ENCODE data around the gene TRPV5. TPM values are rescaled to one million over a fixed set of nuclear protein-coding genes. Genes with fewer than 3 reads are reported as not detected.

TRPV5 gene
- total RNA-seq, 1 donor from 2014 or later = 0.31 TPM

GRCh38 chr7:142940966-142941535 lies 7.5 kb upstream of the TRPV5 start:
- no peak for DNase-seq

- no peak for DNase-seq
These were observed 5.8 kb upstream of the TRPV5 start, which contains the start of gene LLCFC1 for GRCh38 chr7:142939226-142939910. TSS of gene LLCFC1 (plus strand) at chr7:142939484. CDS start at chr7:142939622, 138 bp downstream.

GRCh38 chr7:142938611-142939010 lies 5.1 kb upstream of the TRPV5 start:
- no peak for DNase-seq

- DNase-seq = no peak
These were observed 2.5 kb upstream of the TRPV5 start for GRCh38 chr7:142935941-142936565.

GRCh38 chr7:142934056-142934455 lies 510 bp upstream of the TRPV5 start:
- DNase-seq = no peak

- no peak for DNase-seq
These were observed 462 bp downstream of the TRPV5 start for GRCh38 chr7:142933092-142933475.

- no peak for DNase-seq
These were observed 1.0 kb downstream of the TRPV5 start for GRCh38 chr7:142932386-142933091.

GRCh38 chr7:142930126-142930730 lies 3.3 kb downstream of the TRPV5 start:
- DNase-seq = no peak

GRCh38 chr7:142927949-142928348 lies 5.6 kb downstream of the TRPV5 start:
- no peak for DNase-seq

GRCh38 chr7:142927085-142927745 lies 6.3 kb downstream of the TRPV5 start:
- no peak for DNase-seq

- DNase-seq = no peak
These were observed 8.1 kb downstream of the TRPV5 start for GRCh38 chr7:142925413-142925812.

GRCh38 chr7:142923391-142923790 lies 10.2 kb downstream of the TRPV5 start:
- no peak for DNase-seq

GRCh38 chr7:142919656-142920055 lies 13.9 kb downstream of the TRPV5 start:
- no peak for DNase-seq

- DNase-seq = no peak
These were observed 14.6 kb downstream of the TRPV5 start for GRCh38 chr7:142918901-142919300.

GRCh38 chr7:142917447-142917846 lies 16.1 kb downstream of the TRPV5 start:
- no peak for DNase-seq

GRCh38 chr7:142916508-142916907 lies 17.0 kb downstream of the TRPV5 start:
- no peak for DNase-seq

GRCh38 chr7:142915315-142915714 lies 18.2 kb downstream of the TRPV5 start:
- no peak for DNase-seq

- no peak for DNase-seq
These were observed 19.4 kb downstream of the TRPV5 start for GRCh38 chr7:142914121-142914520.

GRCh38 chr7:142913566-142913965 lies 20.0 kb downstream of the TRPV5 start:
- no peak for DNase-seq

- DNase-seq = no peak
These were observed 20.5 kb downstream of the TRPV5 start for GRCh38 chr7:142913051-142913450.

- DNase-seq = no peak
These were observed 23.1 kb downstream of the TRPV5 start for GRCh38 chr7:142910481-142910880.

GRCh38 chr7:142910031-142910433 lies 23.5 kb downstream of the TRPV5 start:
- DNase-seq = no peak
